ENCODE results near the gene TPO. TPM values are rescaled to one million over a fixed set of nuclear protein-coding genes. Genes with fewer than 3 reads are reported as not detected.

The TPO gene
- total RNA-seq, 1 donor from 2014 or later, result 52.5 TPM

DNA sequence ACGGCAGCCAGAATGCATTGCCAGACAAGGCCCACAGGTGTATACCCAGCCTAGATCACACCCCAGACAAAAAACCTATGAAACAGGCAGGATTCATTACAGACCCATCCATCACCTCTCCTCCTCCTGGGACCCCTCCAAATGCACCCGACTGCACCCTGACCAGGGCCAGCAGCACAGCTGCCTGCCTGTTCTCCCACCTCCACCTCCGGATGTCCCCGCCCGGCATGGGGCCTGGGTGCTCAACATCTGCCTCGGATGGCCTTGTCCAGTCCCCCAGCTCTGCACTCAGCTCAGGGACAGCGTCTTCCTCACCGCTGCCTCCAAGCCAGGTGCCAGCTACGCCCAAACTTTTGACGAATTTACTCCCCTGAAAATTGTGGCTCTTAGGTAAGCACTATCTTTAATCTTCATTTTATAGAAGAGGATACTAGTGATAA, 91.1 kb downstream of the TPO start:
- intact Hi-C loops (cut with DNase I), result no loop called here
- Histone ChIP-seq H3K27ac (no peak overlapping the region), H3K36me3 (no peaks in the 10 kb centered on the region), H3K4me1 (no peaks in the 10 kb centered on the region), H3K4me3 (no peak overlapping the region), H3K27me3 (no peaks in the 10 kb centered on the region), H3K9me3 (no peaks in the 10 kb centered on the region)
- TF ChIP-seq CTCF (IDR thresholded peaks at IDR 0.05), result no peak
- DNase-seq (ENCODE audit: low spot score in 2 of 2), result no peak

GRCh38 chr2:1505031-1505441, 91.8 kb downstream of the TPO start:
- H3K4me3 ChIP-seq, result no peak overlapping the region
- no peak overlapping the region for H3K27ac ChIP-seq
- H3K27me3 ChIP-seq, result no peaks in the 10 kb centered on the region
- DNase-seq (ENCODE audit: low spot score in 2 of 2), result no peak
- no peaks in the 10 kb centered on the region for H3K36me3 ChIP-seq
- H3K9me3 ChIP-seq, result no peaks in the 10 kb centered on the region
- no peaks in the 10 kb centered on the region for H3K4me1 ChIP-seq
- intact Hi-C loops (cut with DNase I), result no loop called here
- TF ChIP-seq CTCF (IDR thresholded peaks at IDR 0.05), result no peak

- intact Hi-C loops (cut with DNase I), result no loop called here
- Histone ChIP-seq H3K4me3 (no peak overlapping the region), H3K27me3 (no peaks in the 10 kb centered on the region), H3K36me3 (no peaks in the 10 kb centered on the region), H3K27ac (peak overlapping the region in 1 of 2 donors; percentile 19), H3K4me1 (no peaks in the 10 kb centered on the region), H3K9me3 (no peaks in the 10 kb centered on the region)
- no peak for TF ChIP-seq CTCF (IDR thresholded peaks at IDR 0.05)
- no peak for DNase-seq (ENCODE audit: low spot score in 2 of 2)
Measured at GRCh38 chr2:1509271-1510065, 96.2 kb downstream of the TPO start.

GRCh38 chr2:1510176-1510575, 96.9 kb downstream of the TPO start:
- no peaks in the 10 kb centered on the region for H3K9me3 ChIP-seq
- H3K27ac ChIP-seq, result peak overlapping the region in 1 of 2 donors; percentile 19
- no peak for TF ChIP-seq CTCF (IDR thresholded peaks at IDR 0.05)
- H3K4me1 ChIP-seq, result no peaks in the 10 kb centered on the region
- no peaks in the 10 kb centered on the region for H3K27me3 ChIP-seq
- H3K4me3 ChIP-seq, result no peak overlapping the region
- intact Hi-C loops (cut with DNase I), result no loop called here
- no peak for DNase-seq (ENCODE audit: low spot score in 2 of 2)
- no peaks in the 10 kb centered on the region for H3K36me3 ChIP-seq

GRCh38 chr2:1511455-1511854, 98.2 kb downstream of the TPO start:
- Histone ChIP-seq H3K4me1 (no peaks in the 10 kb centered on the region), H3K4me3 (no peak overlapping the region), H3K9me3 (no peaks in the 10 kb centered on the region), H3K27ac (no peak overlapping the region), H3K36me3 (no peaks in the 10 kb centered on the region), H3K27me3 (no peaks in the 10 kb centered on the region)
- intact Hi-C loops (cut with DNase I), result no loop called here
- TF ChIP-seq CTCF (IDR thresholded peaks at IDR 0.05), result no peak
- no peak for DNase-seq (ENCODE audit: low spot score in 2 of 2)
